Ishikawa (cell line): ENCODE data around the gene KRT28.

Experiments used
- CEBPB ChIP-seq: IDR thresholded peaks from 2 replicates; pipeline ENCODE4 v1.6.1; 2012
- CREB1 ChIP-seq: IDR thresholded peaks from 2 replicates; pipeline ENCODE4 v1.6.1; 2012; ENCODE audit warnings: low read depth
- EGR1 ChIP-seq: IDR thresholded peaks from 2 replicates; pipeline ENCODE4 v1.6.1; 2012
- EP300 ChIP-seq: IDR thresholded peaks from 2 replicates; pipeline ENCODE4 v1.6.1; 2012; ENCODE audit warnings: borderline replicate concordance
- FOXM1 ChIP-seq: IDR thresholded peaks from 2 replicates; pipeline ENCODE4 v1.6.1; 2012; ENCODE audit warnings: low read depth, borderline replicate concordance
- MAX ChIP-seq: IDR thresholded peaks from 2 replicates; pipeline ENCODE4 v1.6.1; 2012
- NFIC ChIP-seq: IDR thresholded peaks from 2 replicates; pipeline ENCODE4 v1.6.1; 2012
- RAD21 ChIP-seq: IDR thresholded peaks from 2 replicates; pipeline ENCODE4 v1.6.1; 2012; ENCODE audit warnings: low read depth
- REST ChIP-seq: IDR thresholded peaks from 2 replicates; pipeline ENCODE4 v1.6.1; 2012; ENCODE audit warnings: low read depth, mild to moderate bottlenecking
- TAF1 ChIP-seq: IDR thresholded peaks from 2 replicates; pipeline ENCODE4 v1.6.1; 2012; ENCODE audit warnings: low read depth, mild to moderate bottlenecking
- TCF12 ChIP-seq: IDR thresholded peaks from 2 replicates; pipeline ENCODE4 v1.6.1; 2012; ENCODE audit warnings: low read depth
- TEAD4 ChIP-seq: IDR thresholded peaks from 2 replicates; pipeline ENCODE4 v1.6.1; 2012
- USF1 ChIP-seq: IDR thresholded peaks from 2 replicates; pipeline ENCODE4 v1.6.1; 2012
- YY1 ChIP-seq: IDR thresholded peaks from 2 replicates; pipeline ENCODE4 v1.6.1; 2012; ENCODE audit warnings: low read depth
- ZBTB7A ChIP-seq: IDR thresholded peaks from 2 replicates; pipeline ENCODE4 v1.6.1; 2012; ENCODE audit warnings: low read depth

KRT28 gene

GRCh38 chr17:40760105-40761016, 39.4 kb downstream of the KRT28 start:
- TF ChIP-seq TEAD4 = no peak
- no peak for TF ChIP-seq MAX
- TF ChIP-seq CEBPB = no peak
- TF ChIP-seq USF1 = no peak
- no peak for TF ChIP-seq EP300
- no peak for TF ChIP-seq NFIC
- TF ChIP-seq REST = no peak
- TF ChIP-seq YY1 = no peak
- no peak for TF ChIP-seq EGR1
- TF ChIP-seq TAF1 = no peak
- TF ChIP-seq ZBTB7A = no peak
- TF ChIP-seq CREB1 = no peak
- no peak for TF ChIP-seq FOXM1
- TF ChIP-seq TCF12 = no peak
- no peak for TF ChIP-seq RAD21

DNA sequence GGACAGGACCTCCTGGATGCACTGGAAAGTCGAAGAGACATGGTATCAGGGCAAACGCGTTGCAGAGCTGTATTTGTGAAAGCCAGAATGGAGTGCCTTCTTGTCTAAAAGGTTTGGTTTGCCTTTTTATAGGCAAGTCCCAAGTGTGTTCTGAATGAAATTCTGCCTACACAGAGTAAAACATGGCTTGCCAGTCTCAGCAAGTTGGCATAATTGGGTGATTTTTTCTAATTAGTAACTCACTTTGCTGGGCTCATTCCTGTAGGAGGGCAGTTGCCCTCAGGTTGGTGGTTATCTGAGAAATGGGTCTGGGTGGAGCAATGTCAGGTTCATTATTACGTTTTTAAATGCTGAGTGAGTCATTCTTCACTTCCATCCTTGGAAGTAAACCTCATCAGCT, 44.5 kb downstream of the KRT28 start, which contains the start of gene KRT25:
TSS of gene KRT25 (minus strand) at position 101 of the 400 bp plus-strand sequence. CDS start at position 41, 60 bp downstream.
- TF ChIP-seq TCF12 (no peak), TAF1 (no peak), ZBTB7A (no peak), RAD21 (no peak), CEBPB (no peak), FOXM1 (no peak), NFIC (no peak)

GRCh38 chr17:40753804-40754203, 46.0 kb downstream of the KRT28 start:
- TF ChIP-seq MAX = no peak

GRCh38 chr17:40751065-40751464, 48.7 kb downstream of the KRT28 start:
- TF ChIP-seq ZBTB7A (no peak), CEBPB (no peak), YY1 (no peak), NFIC (no peak), REST (no peak), MAX (no peak), TAF1 (no peak), TEAD4 (no peak), USF1 (no peak), FOXM1 (no peak), TCF12 (no peak), EP300 (no peak), CREB1 (no peak)

DNA sequence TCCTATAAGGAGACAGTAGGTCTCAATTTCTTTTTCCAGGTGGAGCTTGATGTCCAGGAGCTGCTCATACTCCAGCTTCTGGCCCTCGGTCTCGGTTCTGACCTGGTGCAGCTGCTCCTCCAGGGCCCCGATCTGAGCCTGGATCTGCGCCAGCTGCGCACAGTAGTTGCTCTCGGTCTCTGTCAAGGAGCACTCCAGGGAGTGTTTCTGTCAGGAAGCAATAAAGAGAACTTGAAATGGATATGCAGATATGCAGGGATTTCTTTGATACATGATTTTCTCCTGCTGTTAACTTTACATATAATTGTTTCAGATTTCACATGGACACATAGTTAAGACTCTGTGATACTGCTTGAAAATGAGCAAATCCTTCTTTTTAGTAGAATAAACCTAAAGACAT, 49.4 kb downstream of the KRT28 start:
- TF ChIP-seq EGR1 = no peak
- TF ChIP-seq YY1 = no peak
- TF ChIP-seq FOXM1 = no peak
- TF ChIP-seq EP300 = no peak
- no peak for TF ChIP-seq TCF12
- TF ChIP-seq TEAD4 = no peak
- TF ChIP-seq ZBTB7A = no peak
- no peak for TF ChIP-seq REST
- TF ChIP-seq CREB1 = no peak
- no peak for TF ChIP-seq CEBPB
- TF ChIP-seq MAX = no peak
- no peak for TF ChIP-seq RAD21
- no peak for TF ChIP-seq TAF1
